D721Med (cell line): ENCODE measurements around the gene CCDC8.

ENCODE experiments used
- DNase-seq: peaks from one replicate; pipeline ENCODE4 v3.0.0; 2011; ENCODE audit warnings: low spot score; ENCODE audit not compliant: insufficient read length
- FAIRE-seq: peaks from 2 replicates; lab custom pipeline; 2011; peaks lifted over from hg19 to GRCh38; lab: Jason Lieb, UNC
- TF ChIP-seq, protein P1 (sequence below): IDR thresholded peaks from 2 replicates; pipeline ENCODE4 v1.5.1; 2012; ENCODE audit warnings: mild to moderate bottlenecking, control low read depth; ENCODE audit not compliant: insufficient read depth; ENCODE audit errors: missing control alignments

The CCDC8 gene

GRCh38 chr19:46453661-46454060, 40.3 kb upstream of the CCDC8 start:
- DNase-seq: no peak
- TF ChIP-seq, protein P1, sequence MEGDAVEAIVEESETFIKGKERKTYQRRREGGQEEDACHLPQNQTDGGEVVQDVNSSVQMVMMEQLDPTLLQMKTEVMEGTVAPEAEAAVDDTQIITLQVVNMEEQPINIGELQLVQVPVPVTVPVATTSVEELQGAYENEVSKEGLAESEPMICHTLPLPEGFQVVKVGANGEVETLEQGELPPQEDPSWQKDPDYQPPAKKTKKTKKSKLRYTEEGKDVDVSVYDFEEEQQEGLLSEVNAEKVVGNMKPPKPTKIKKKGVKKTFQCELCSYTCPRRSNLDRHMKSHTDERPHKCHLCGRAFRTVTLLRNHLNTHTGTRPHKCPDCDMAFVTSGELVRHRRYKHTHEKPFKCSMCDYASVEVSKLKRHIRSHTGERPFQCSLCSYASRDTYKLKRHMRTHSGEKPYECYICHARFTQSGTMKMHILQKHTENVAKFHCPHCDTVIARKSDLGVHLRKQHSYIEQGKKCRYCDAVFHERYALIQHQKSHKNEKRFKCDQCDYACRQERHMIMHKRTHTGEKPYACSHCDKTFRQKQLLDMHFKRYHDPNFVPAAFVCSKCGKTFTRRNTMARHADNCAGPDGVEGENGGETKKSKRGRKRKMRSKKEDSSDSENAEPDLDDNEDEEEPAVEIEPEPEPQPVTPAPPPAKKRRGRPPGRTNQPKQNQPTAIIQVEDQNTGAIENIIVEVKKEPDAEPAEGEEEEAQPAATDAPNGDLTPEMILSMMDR: no peak
- FAIRE-seq: no peak

GRCh38 chr19:46452186-46452585, 38.8 kb upstream of the CCDC8 start:
- DNase-seq (no peak), FAIRE-seq (no peak)
- TF ChIP-seq, protein P1: no peak

DNA sequence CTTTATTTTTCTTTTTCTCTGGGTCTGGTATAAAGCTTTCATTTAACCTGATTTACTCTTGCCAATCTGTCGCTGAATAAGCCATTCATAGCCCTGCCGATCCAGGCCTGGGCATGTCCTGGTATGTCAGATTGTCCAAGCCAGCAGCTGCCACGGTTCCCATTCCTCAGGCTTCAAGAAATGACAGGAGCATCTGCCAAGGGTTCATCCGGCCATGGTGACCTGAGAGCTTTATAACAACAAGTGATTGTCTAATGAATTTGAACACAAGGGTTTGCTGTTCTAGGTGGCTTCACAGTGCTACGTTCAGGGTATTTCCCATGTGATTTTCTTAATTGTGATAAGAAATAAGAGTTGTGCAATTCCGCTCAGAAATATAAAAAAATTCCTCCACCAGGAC, 38.0 kb upstream of the CCDC8 start:
- FAIRE-seq: no peak
- TF ChIP-seq, protein P1: no peak
- no peak for DNase-seq

- DNase-seq (no peak), FAIRE-seq (no peak)
- TF ChIP-seq, protein P1: no peak
Observed at GRCh38 chr19:46450737-46451136, 37.4 kb upstream of the CCDC8 start.

- no peak for DNase-seq
- no peak for FAIRE-seq
- TF ChIP-seq, protein P1: no peak
Observed at GRCh38 chr19:46449228-46449627, 35.9 kb upstream of the CCDC8 start.

DNA sequence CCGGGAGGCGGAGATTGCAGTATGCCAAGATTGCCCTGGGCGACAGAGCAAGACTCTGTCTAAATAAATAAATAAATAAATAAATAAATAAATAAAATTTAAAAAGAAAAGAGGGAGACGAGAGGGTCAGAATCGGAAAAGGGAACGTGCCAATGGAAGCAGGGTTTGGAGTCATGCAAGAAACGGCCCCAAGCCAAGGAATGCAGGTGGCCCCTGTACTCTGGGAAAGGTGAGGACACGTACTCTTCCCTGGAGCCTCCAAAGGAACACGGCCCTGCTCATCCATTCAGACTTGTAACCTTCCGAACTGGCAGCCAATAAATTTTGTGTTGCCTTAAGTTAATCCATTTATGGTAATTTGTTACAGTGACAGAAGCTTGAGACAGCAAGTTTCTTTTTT, 35.2 kb upstream of the CCDC8 start:
- DNase-seq (no peak), FAIRE-seq (no peak)
- TF ChIP-seq, protein P1: no peak

DNA sequence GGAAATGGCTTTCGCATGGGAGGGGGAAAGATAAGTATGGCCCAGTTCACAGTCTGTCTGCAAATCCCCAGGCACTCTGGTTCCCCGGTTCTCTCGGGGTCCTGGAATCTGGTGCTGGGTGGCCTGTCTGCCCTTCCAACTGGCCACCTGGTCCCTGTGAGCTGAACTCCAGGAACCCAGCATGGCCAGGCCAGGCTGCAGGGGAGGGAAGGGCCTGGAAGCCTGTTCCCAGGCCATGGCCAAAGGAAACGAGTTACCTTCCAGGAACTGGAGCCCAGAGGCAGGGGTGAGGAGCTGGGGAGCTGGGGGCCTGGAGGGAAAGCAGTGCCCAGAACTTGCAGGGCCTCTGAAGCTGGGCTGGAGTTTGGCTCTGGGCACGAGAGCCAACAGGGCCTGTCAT, 34.5 kb upstream of the CCDC8 start:
- DNase-seq (no peak), FAIRE-seq (no peak)
- TF ChIP-seq, protein P1: no peak
